Tibial artery (tissue), 4 donors: ENCODE data around the gene UST.
A peak's percentile ranks its signal among the peaks of the same experiment; 100 is the strongest.

ENCODE experiments used
- DNase-seq, 2 donors: peaks; one replicate each; pipeline ENCODE4 v3.0.0-alpha.2; 2019
- H3K27ac ChIP-seq, 2 donors: fragments of 200-600 bp; sonication (generic) in 1 of 2; 1 replicate in 1 of 2; 2 replicates in 1 of 2; pipeline ENCODE4 v1.5.1; 2018 to 2019; ENCODE audit warnings: mild to moderate bottlenecking in 1 of 2
- H3K27me3 ChIP-seq, 2 donors: fragments of 200-600 bp; sonication (generic) in 1 of 2; one replicate each; pipeline versions ENCODE4 v1.5.1 to v1.6.0; 2016 to 2019
- H3K36me3 ChIP-seq, 3 donors: fragments of 200-600 bp; sonication (generic) in 2 of 3; one replicate each; pipeline ENCODE4 v1.5.1; 2016 to 2019; ENCODE audit warnings: mild to moderate bottlenecking in 2 of 3
- H3K4me1 ChIP-seq, 4 donors: fragments of 200-600 bp; sonication (generic) in 2 of 4; 1 replicate in 3 of 4; 2 replicates in 1 of 4; pipeline ENCODE4 v1.5.1; 2016 to 2019
- H3K4me3 ChIP-seq, 2 donors: fragments of 200-600 bp; sonication (generic) in 1 of 2; 1 replicate in 1 of 2; 2 replicates in 1 of 2; pipeline ENCODE4 v1.5.1; 2018 to 2019; ENCODE audit warnings: mild to moderate bottlenecking in 2 of 2
- H3K9me3 ChIP-seq, 3 donors: fragments of 200-600 bp; sonication (generic) in 1 of 3; one replicate each; pipeline ENCODE4 v1.5.1; 2016 to 2019
- intact Hi-C: fragments of 100-400 bp; cut with DNase I; formaldehyde crosslinking; loops from one replicate; pipeline ENCODE4 v1.15.0; 2023; ENCODE audit warnings: low total_unique reads
- TF ChIP-seq, protein P1 (sequence below), 2 experiments: fragments of 200-600 bp in 1 of 2; fragments of 450-650 bp in 1 of 2; IDR thresholded peaks; one replicate each; pipeline ENCODE4 v1.5.1; 2017 to 2019; ENCODE audit warnings: antibody characterized with exemption in 2 of 2, mild to moderate bottlenecking in 1 of 2, moderate library complexity in 1 of 2

The UST gene

DNA sequence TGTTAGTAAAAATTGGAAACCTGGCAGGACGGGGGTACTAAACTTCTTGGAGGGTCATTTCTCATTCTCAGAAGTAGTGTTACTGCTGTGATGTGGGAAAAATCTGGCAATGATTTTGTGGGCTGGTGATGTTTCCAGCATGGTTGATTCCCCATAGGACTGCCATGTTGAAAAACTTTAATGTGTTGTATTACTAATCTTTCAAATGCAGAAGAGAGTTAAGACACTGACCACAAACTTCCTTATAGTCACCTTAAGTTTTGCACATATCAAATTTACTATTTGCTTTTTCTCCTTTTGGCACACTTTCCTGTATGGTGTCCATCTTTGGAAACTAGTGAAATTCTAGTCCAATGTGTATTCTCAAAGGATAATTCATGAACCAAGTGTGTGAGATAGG lies 334.5 kb downstream of the UST start:
- H3K27ac ChIP-seq = peak overlapping the region in 1 of 2 donors; percentile 58
- no peaks in the 10 kb centered on the region for H3K9me3 ChIP-seq
- H3K36me3 ChIP-seq = no peaks in the 10 kb centered on the region
- TF ChIP-seq, protein P1, sequence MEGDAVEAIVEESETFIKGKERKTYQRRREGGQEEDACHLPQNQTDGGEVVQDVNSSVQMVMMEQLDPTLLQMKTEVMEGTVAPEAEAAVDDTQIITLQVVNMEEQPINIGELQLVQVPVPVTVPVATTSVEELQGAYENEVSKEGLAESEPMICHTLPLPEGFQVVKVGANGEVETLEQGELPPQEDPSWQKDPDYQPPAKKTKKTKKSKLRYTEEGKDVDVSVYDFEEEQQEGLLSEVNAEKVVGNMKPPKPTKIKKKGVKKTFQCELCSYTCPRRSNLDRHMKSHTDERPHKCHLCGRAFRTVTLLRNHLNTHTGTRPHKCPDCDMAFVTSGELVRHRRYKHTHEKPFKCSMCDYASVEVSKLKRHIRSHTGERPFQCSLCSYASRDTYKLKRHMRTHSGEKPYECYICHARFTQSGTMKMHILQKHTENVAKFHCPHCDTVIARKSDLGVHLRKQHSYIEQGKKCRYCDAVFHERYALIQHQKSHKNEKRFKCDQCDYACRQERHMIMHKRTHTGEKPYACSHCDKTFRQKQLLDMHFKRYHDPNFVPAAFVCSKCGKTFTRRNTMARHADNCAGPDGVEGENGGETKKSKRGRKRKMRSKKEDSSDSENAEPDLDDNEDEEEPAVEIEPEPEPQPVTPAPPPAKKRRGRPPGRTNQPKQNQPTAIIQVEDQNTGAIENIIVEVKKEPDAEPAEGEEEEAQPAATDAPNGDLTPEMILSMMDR (IDR thresholded peaks at IDR 0.05) = no peak
- no peak for DNase-seq
- H3K4me1 ChIP-seq = peaks cover 0 to 23% (median 10%) of the 10 kb centered on the region in 4 donors
- intact Hi-C loops = loop anchor here (5.0 to 10.0 kb wide), 2 partner anchors 351 to 444 kb away; no protein-coding TSS in a partner anchor
- H3K4me3 ChIP-seq = no peak overlapping the region
- H3K27me3 ChIP-seq = no peaks in the 10 kb centered on the region

DNA sequence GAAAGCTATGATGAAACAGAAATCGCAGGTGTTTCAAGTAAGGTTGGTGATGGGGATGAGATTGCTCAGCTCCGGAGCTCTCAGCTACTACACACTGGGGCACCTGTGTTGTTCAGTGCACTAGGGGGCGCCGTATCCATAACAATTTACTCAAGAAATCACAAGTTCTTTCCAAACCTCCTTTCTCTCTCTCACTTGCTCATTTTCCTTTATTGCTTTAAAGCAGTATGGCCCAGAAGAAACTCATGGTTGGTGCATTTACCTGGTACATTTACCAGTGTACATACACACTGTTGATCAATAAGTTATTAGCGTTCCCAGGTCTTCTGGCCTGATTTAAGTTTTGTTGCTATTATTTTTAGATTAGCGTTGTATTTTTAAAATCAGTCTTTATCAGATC lies 335.5 kb downstream of the UST start:
- Histone ChIP-seq H3K36me3 (no peaks in the 10 kb centered on the region), H3K4me1 (peaks cover 0 to 22% (median 10%) of the 10 kb centered on the region in 4 donors), H3K27ac (no peak overlapping the region), H3K9me3 (no peaks in the 10 kb centered on the region), H3K27me3 (peaks cover 0 to 5% of the 10 kb centered on the region in 2 donors), H3K4me3 (no peak overlapping the region)
- DNase-seq = peak; percentile 80 to 83
- TF ChIP-seq, protein P1 (IDR thresholded peaks at IDR 0.05) = peak; percentile 62 to 70
- intact Hi-C loops = loop anchor here (5.0 to 10.0 kb wide), 2 partner anchors 350 to 442 kb away; no protein-coding TSS in a partner anchor

DNA sequence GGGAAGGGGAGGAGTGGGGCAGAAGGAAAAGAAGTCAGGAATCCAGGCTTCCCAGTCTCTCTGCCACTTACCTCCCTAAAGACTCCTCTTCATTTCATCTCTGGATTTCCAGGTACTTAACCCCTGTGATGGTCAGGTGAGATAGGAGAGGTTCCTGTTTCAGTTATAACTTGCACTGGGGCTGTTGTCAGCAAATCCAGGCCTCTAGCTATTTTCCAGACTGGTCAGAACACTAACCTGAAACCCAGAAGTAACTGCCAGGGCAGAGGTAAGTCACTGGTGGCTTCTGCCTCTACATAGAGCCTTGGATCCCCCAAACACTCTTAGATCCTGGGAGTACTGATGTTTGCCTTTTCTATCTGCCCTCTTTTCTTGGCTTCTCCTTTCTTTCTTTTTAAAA lies 337.2 kb downstream of the UST start:
- Histone ChIP-seq H3K4me3 (no peak overlapping the region), H3K27ac (no peak overlapping the region), H3K4me1 (peaks cover 0 to 21% (median 10%) of the 10 kb centered on the region in 4 donors), H3K9me3 (no peaks in the 10 kb centered on the region), H3K27me3 (peaks cover 0 to 9% of the 10 kb centered on the region in 2 donors), H3K36me3 (no peaks in the 10 kb centered on the region)
- intact Hi-C loops = loop anchor here (5.0 to 10.0 kb wide), 2 partner anchors 348 to 441 kb away; no protein-coding TSS in a partner anchor
- DNase-seq = no peak
- TF ChIP-seq, protein P1 (IDR thresholded peaks at IDR 0.05) = no peak

DNA sequence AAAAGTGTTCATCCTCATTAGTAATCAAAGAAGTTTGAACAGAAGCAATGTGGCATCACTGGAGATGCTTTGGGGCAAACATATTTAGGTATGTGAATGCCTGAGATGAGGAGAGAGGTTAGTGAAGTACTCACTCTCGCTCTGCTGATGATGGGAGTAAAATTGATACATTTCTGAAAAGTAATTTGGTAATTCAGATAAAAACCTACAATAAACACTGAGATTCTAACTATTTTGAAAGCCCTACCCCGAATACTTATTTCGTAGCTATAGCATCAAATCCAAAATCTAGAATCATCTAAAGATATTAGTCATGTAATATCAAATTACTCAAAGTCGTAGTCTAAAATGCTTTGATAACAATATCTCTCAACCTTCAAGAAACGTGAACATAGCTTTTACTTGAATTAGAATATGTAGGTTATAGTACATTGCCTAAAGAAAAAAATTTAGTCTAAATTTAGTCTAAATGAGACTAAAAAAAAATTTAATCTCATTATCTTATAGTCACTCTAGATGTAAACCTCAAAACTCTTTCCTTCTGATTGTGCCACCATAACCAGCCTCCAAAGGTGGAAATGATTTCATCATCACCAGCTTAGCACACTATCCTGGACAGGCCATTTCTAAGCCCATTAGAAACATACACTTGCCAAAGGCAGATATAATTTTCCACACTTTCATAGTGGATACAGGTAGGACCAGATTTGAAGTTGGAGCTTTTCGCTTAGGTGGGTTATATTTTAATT lies 338.2 kb downstream of the UST start:
- intact Hi-C loops = loop anchor here (5.0 to 10.0 kb wide), 2 partner anchors 347 to 440 kb away; no protein-coding TSS in a partner anchor
- no peaks in the 10 kb centered on the region for H3K36me3 ChIP-seq
- H3K27ac ChIP-seq = no peak overlapping the region
- TF ChIP-seq, protein P1 (IDR thresholded peaks at IDR 0.05) = no peak
- peaks cover 0 to 11% (median 8%) of the 10 kb centered on the region in 4 donors for H3K4me1 ChIP-seq
- DNase-seq = no peak
- H3K27me3 ChIP-seq = peaks cover 0 to 9% of the 10 kb centered on the region in 2 donors
- no peak overlapping the region for H3K4me3 ChIP-seq
- no peaks in the 10 kb centered on the region for H3K9me3 ChIP-seq

DNA sequence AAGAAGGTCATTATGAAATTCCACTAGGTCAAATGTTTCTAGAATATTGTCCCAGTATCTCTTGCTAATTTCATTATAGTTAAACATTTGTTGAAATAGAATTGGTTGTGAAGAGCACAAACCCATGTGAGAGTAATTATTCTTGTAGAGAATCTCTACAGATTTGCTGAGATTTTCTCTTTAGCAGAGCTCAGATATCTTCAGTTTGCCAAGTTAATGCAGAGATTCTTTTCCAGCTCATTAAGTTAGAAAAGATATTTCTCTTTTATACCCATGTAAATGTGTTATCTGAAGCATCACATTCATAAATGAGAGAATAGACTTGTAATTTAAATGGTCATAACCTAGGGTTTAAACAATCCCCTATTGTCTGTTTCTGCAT lies 338.7 kb downstream of the UST start:
- Histone ChIP-seq H3K27me3 (peaks cover 0 to 9% of the 10 kb centered on the region in 2 donors), H3K4me1 (peaks cover 0 to 5% (median 3%) of the 10 kb centered on the region in 4 donors), H3K27ac (no peak overlapping the region), H3K9me3 (no peaks in the 10 kb centered on the region), H3K36me3 (no peaks in the 10 kb centered on the region), H3K4me3 (no peak overlapping the region)
- no peak for DNase-seq
- intact Hi-C loops = loop anchor here (10.0 kb wide), 1 partner anchor 439 kb away; no protein-coding TSS in a partner anchor
- TF ChIP-seq, protein P1 (IDR thresholded peaks at IDR 0.05) = no peak
